SK-N-SH (cell line): ENCODE data around the gene AP3S2. TPM values are rescaled to one million over a fixed set of nuclear protein-coding genes. Genes with fewer than 3 reads are reported as not detected.

Source experiments
- CTCF ChIA-PET: fragments of 300-600, 350-600 bp; formaldehyde crosslinking; extraction: SDS; loops from one replicate; lab custom pipeline; 2021; lab: Yijun Ruan, JAX
- POLR2A ChIA-PET: fragments of 350-600 bp; sonication (Branson Sonifier 250); formaldehyde crosslinking; extraction: SDS; loops from one replicate; lab custom pipeline; 2020; ENCODE audit warnings: antibody characterized with exemption, inconsistent platforms; lab: Yijun Ruan, JAX
- DNase-seq: peaks from one replicate; pipeline ENCODE4 v3.0.0; 2012
- H2AFZ ChIP-seq: fragments of 200-600 bp; sonication (generic); 2 replicates; pipeline ENCODE4 v1.8.1; 2016; ENCODE audit warnings: antibody characterized with exemption, mild to moderate bottlenecking, low read depth
- H3F3A ChIP-seq: fragments of 200-600 bp; sonication (generic); replicated peaks from 2 replicates; pipeline ENCODE3; 2016; ENCODE audit warnings: antibody characterized with exemption, mild to moderate bottlenecking; ENCODE audit not compliant: insufficient read depth
- H3K27ac ChIP-seq, 2 experiments: fragments of 200-500 bp in 1 of 2; fragments of 200-600 bp in 1 of 2; sonication (Bioruptor generic) in 1 of 2; sonication (generic), shearing (Covaris generic) in 1 of 2; 2 replicates each; pipeline versions ENCODE4 v1.5.1 to v1.6.1; 2014 to 2016; ENCODE audit warnings: low read depth in 2 of 2, inconsistent platforms in 1 of 2, low read length in 1 of 2, mild to moderate bottlenecking in 1 of 2, mixed read lengths in 1 of 2
- H3K27me3 ChIP-seq: fragments of 200-600 bp; sonication (generic), shearing (Covaris generic); 2 replicates; pipeline ENCODE4 v1.6.1; 2016; ENCODE audit warnings: mixed run types; ENCODE audit not compliant: insufficient read depth
- H3K36me3 ChIP-seq, 2 experiments: fragments of 200-500 bp in 1 of 2; fragments of 200-600 bp in 1 of 2; sonication (Bioruptor generic) in 1 of 2; sonication (generic) in 1 of 2; replicated peaks in 1 of 2; 2 replicates each; pipeline versions ENCODE3 to v1.5.1; 2014 to 2016; ENCODE audit warnings: low read length in 1 of 2, mild to moderate bottlenecking in 1 of 2; ENCODE audit not compliant: insufficient read depth in 2 of 2, control insufficient read depth in 1 of 2
- H3K4me1 ChIP-seq, 2 experiments: fragments of 200-500 bp in 1 of 2; fragments of 200-600 bp in 1 of 2; sonication (Bioruptor generic) in 1 of 2; sonication (generic), shearing (Covaris generic) in 1 of 2; 2 replicates each; pipeline versions ENCODE4 v1.5.1 to v1.6.1; 2014 to 2016; ENCODE audit warnings: low read depth in 1 of 2, low read length in 1 of 2, mixed run types in 1 of 2; ENCODE audit not compliant: insufficient read depth in 2 of 2, control insufficient read depth in 1 of 2
- H3K4me2 ChIP-seq: fragments of 200-600 bp; sonication (generic), shearing (Covaris generic); 2 replicates; pipeline ENCODE4 v1.6.1; 2017; ENCODE audit warnings: mixed run types
- H3K4me3 ChIP-seq, 2 experiments: fragments of 200-500 bp in 1 of 2; fragments of 200-600 bp in 1 of 2; sonication (Bioruptor generic) in 1 of 2; sonication (generic), shearing (Covaris generic) in 1 of 2; 2 replicates each; pipeline versions ENCODE4 v1.5.1 to v1.8.1; 2014 to 2016; ENCODE audit warnings: low read depth in 2 of 2, inconsistent platforms in 1 of 2, low read length in 1 of 2, mild to moderate bottlenecking in 1 of 2, mixed read lengths in 1 of 2, moderate library complexity in 1 of 2
- H3K79me2 ChIP-seq: fragments of 200-600 bp; sonication (generic); 2 replicates; pipeline ENCODE4 v1.8.1; 2017; ENCODE audit warnings: mild to moderate bottlenecking; ENCODE audit not compliant: insufficient read depth
- H3K9ac ChIP-seq: fragments of 200-600 bp; sonication (generic); 2 replicates; pipeline ENCODE4 v1.6.1; 2017; ENCODE audit warnings: mixed run types
- H3K9me2 ChIP-seq: fragments of 200-600 bp; sonication (generic); 2 replicates; pipeline ENCODE4 v1.6.1; 2017; ENCODE audit warnings: mixed run types
- H3K9me3 ChIP-seq: fragments of 200-600 bp; sonication (generic); 2 replicates; pipeline ENCODE4 v1.6.1; 2017; ENCODE audit warnings: mixed run types, mild to moderate bottlenecking, moderate library complexity
- H4K20me1 ChIP-seq: fragments of 200-600 bp; sonication (generic); 2 replicates; pipeline ENCODE4 v1.6.1; 2017; ENCODE audit warnings: mild to moderate bottlenecking, mixed run types; ENCODE audit not compliant: insufficient read depth
- CTCF ChIP-seq: fragments of 200-600 bp; sonication (generic); IDR thresholded peaks from 2 replicates; pipeline ENCODE4 v1.6.1; 2017; ENCODE audit warnings: antibody characterized with exemption, mild to moderate bottlenecking, moderate library complexity
- EZH2phosphoT487 ChIP-seq: fragments of 200-600 bp; sonication (generic); IDR thresholded peaks from 2 replicates; pipeline ENCODE4 v1.6.1; 2017; ENCODE audit warnings: low read depth, mixed run types, mild to moderate bottlenecking, antibody characterized with exemption, moderate library complexity, borderline replicate concordance
- FOXJ3 ChIP-seq: sonication (generic); formaldehyde crosslinking; IDR thresholded peaks from 2 replicates; pipeline ENCODE4 v1.5.1; 2020; ENCODE audit warnings: mild to moderate bottlenecking, missing genetic modification reagents
- FOXM1 ChIP-seq: IDR thresholded peaks from 2 replicates; pipeline ENCODE4 v1.4.0; 2012; ENCODE audit warnings: low read depth, mild to moderate bottlenecking
- GABPA ChIP-seq: IDR thresholded peaks from 2 replicates; pipeline ENCODE4 v1.4.0; 2012; ENCODE audit warnings: low read depth, mild to moderate bottlenecking
- GATA2 ChIP-seq: sonication (generic); formaldehyde crosslinking; IDR thresholded peaks from 2 replicates; pipeline ENCODE4 v1.5.0; 2020; ENCODE audit warnings: mild to moderate bottlenecking, missing genetic modification reagents
- MXI1 ChIP-seq: IDR thresholded peaks from 2 replicates; pipeline ENCODE4 v1.6.1; 2012; ENCODE audit warnings: mild to moderate bottlenecking, low read depth, low read length, improper control_type of control experiment
- NRF1 ChIP-seq: IDR thresholded peaks from 2 replicates; pipeline ENCODE4 v1.6.1; 2012; ENCODE audit warnings: low read depth, mild to moderate bottlenecking, low read length
- POLR2AphosphoS5 ChIP-seq: IDR thresholded peaks from 2 replicates; pipeline ENCODE4 v1.6.1; 2012; ENCODE audit warnings: low read depth, low read length
- RXRA ChIP-seq: IDR thresholded peaks from 2 replicates; pipeline ENCODE4 v1.4.0; 2012; ENCODE audit warnings: low read depth, mild to moderate bottlenecking, borderline replicate concordance
- SIN3A ChIP-seq: IDR thresholded peaks from 2 replicates; pipeline ENCODE4 v1.6.1; 2012; ENCODE audit warnings: low read depth, mild to moderate bottlenecking, low read length, moderate library complexity, borderline replicate concordance
- SMC3 ChIP-seq: IDR thresholded peaks from 2 replicates; pipeline ENCODE4 v1.6.1; 2012; ENCODE audit warnings: low read depth, low read length, improper control_type of control experiment
- TAF1 ChIP-seq: IDR thresholded peaks from 2 replicates; pipeline ENCODE4 v1.6.1; 2012; ENCODE audit warnings: low read depth, mild to moderate bottlenecking, low read length, moderate library complexity, borderline replicate concordance
- TCF12 ChIP-seq: IDR thresholded peaks from 2 replicates; pipeline ENCODE4 v1.4.0; 2012
- WGBS: methylation state at CpG from one replicate; pipeline ENCODE4 v1.1.6; 2017; ENCODE audit warnings: low lambda C conversion rate; 5-methylcytosine and 5-hydroxymethylcytosine counted together
- polyA plus RNA-seq, 3 experiments: library from polyadenylated mRNA; depleted of rRNA; stranded (reverse); fragments of >200 nt; gene quantifications; 2 replicates each; pipeline ENCODE4 v1.2.3, GENCODE V29; 2012
- TF ChIP-seq, protein P1 (sequence below): IDR thresholded peaks from 2 replicates; pipeline ENCODE4 v1.6.1; 2012; ENCODE audit warnings: mild to moderate bottlenecking, low read depth, low read length, moderate library complexity

Gene AP3S2
- polyA plus RNA-seq, 1 of the 3 experiments (the other 2 are of a cell fraction): 11.9 TPM

DNA sequence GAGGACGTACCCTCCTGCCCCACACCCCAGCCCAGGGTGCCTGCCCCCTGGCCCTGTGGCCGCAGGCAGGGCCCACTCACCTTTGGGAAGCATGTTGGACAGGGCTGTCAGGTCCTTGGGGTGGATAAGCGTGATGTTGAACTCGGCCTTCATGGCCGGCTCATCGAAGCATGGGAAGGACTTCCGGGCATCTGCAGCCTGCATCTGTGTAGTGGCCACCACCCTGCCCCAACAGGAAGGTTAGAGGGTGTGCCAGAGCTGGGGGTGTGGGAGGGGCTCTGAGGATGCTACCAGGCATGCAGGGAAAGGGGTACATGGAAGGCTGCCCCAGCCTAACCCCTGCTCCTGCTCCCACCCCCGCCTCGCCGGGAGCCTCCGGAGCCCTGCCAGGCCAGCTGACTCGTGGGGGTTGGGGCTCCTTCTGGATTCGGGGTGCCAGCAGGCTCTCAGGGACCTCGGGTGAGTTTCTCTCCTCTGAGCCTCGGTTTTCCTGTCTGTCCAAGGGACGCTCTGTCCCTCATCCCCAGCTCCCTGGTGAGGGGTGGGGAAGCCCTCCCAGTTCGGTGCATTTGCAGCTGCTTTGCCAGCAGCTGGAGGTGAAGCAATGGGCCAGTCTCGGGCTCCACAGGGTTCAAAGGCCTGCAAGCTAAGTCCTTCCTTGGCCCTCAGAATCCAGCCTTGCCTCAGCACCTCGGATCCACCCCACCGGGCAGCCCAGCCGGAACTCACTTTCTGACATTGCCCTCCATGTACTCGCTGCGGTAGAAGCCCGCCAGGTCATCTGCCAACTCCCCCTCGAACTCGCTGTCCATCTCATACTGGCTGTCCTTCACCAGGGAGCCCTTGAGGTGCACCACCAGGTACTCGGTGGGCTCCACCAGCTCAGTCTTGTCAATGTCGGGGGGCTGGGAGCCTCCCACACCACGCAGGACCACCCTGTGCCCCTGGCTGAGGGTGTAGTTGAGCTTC is 88.3 kb downstream of the AP3S2 start:
- Histone ChIP-seq H4K20me1 (no peaks in the 10 kb centered on the region), H3K9me3 (no peaks in the 10 kb centered on the region), H3K4me1 (no peaks in the 10 kb centered on the region), H3F3A (no peaks in the 10 kb centered on the region), H3K36me3 (peaks cover 0 to 13% of the 10 kb centered on the region in 2 experiments), H3K9ac (no peak overlapping the region), H3K4me3 (no peak overlapping the region), H3K9me2 (no peaks in the 10 kb centered on the region), H3K27ac (no peak overlapping the region), H3K79me2 (no peaks in the 10 kb centered on the region), H3K4me2 (no peak overlapping the region), H2AFZ (no peak overlapping the region), H3K27me3 (no peaks in the 10 kb centered on the region)
- ChIA-PET POLR2A (no interaction called here), CTCF (interaction anchor here (0.9 to 2.3 kb wide), 2 partner anchors 45 to 69 kb away, joined by 4 to 6 read pairs; no protein-coding TSS in a partner anchor)
- DNase-seq: no peak
- 95% methylated on average over 23 of the region's 29 CpGs for WGBS
- TF ChIP-seq GABPA (no peak), TCF12 (no peak), MXI1 (no peak), GATA2 (no peak), NRF1 (no peak), FOXM1 (no peak), TAF1 (no peak)
- TF ChIP-seq, protein P1, sequence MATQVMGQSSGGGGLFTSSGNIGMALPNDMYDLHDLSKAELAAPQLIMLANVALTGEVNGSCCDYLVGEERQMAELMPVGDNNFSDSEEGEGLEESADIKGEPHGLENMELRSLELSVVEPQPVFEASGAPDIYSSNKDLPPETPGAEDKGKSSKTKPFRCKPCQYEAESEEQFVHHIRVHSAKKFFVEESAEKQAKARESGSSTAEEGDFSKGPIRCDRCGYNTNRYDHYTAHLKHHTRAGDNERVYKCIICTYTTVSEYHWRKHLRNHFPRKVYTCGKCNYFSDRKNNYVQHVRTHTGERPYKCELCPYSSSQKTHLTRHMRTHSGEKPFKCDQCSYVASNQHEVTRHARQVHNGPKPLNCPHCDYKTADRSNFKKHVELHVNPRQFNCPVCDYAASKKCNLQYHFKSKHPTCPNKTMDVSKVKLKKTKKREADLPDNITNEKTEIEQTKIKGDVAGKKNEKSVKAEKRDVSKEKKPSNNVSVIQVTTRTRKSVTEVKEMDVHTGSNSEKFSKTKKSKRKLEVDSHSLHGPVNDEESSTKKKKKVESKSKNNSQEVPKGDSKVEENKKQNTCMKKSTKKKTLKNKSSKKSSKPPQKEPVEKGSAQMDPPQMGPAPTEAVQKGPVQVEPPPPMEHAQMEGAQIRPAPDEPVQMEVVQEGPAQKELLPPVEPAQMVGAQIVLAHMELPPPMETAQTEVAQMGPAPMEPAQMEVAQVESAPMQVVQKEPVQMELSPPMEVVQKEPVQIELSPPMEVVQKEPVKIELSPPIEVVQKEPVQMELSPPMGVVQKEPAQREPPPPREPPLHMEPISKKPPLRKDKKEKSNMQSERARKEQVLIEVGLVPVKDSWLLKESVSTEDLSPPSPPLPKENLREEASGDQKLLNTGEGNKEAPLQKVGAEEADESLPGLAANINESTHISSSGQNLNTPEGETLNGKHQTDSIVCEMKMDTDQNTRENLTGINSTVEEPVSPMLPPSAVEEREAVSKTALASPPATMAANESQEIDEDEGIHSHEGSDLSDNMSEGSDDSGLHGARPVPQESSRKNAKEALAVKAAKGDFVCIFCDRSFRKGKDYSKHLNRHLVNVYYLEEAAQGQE: no peak

DNA sequence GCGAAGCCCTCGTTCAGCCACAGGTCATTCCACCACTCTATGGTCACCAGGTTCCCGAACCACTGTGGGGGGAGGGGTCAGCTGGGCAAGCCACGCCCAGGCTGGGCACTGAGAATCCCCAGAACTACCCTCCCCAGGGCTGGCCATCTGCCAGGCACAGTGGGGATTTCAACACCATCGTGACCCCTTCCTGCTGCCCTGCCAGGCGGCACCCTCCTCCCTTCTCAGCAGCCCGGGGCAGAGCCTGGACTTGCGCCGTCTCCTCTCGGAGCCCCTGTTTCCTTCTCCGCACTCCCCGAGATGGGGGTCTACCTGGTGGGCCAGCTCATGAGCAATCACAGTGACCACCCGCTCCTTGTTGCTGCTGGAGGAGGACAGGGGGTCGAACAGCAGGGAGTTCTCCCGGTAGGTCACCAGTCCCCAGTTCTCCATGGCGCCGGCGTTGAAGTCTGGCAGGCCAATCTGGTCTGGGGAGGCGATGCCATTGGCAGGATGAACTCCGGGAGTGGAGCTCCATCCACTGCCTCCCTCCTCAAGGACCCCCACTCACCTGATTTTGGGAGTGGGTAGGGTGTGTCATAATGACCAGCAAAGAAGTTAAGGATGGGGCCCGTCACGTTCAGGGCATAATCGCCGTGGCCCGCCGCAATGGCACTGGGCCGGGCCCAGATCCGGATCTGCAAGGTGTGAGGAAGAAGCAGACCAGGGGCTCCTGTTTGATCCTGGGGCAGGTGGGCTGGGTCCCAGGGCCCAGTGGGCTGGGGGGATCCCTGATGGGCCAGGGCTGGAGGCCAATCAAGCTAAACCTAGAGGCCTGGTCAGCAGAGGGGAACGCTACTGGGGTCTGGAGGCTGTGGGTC is 89.6 kb downstream of the AP3S2 start:
- no peaks in the 10 kb centered on the region for H3F3A ChIP-seq
- no peaks in the 10 kb centered on the region for H3K27me3 ChIP-seq
- H3K27ac ChIP-seq: no peak overlapping the region
- H4K20me1 ChIP-seq: no peaks in the 10 kb centered on the region
- WGBS: 89% methylated on average over 13 of the region's 29 CpGs
- no peak overlapping the region for H3K4me2 ChIP-seq
- CTCF ChIA-PET: interaction anchor here (1.5 to 1.8 kb wide), 2 partner anchors 44 to 71 kb away, joined by 5 to 10 read pairs; no protein-coding TSS in a partner anchor
- H3K36me3 ChIP-seq: peaks cover 0 to 13% of the 10 kb centered on the region in 2 experiments
- no peak overlapping the region for H2AFZ ChIP-seq
- H3K9ac ChIP-seq: no peak overlapping the region
- H3K4me3 ChIP-seq: no peak overlapping the region
- no peaks in the 10 kb centered on the region for H3K4me1 ChIP-seq
- no peaks in the 10 kb centered on the region for H3K79me2 ChIP-seq
- no peaks in the 10 kb centered on the region for H3K9me3 ChIP-seq
- H3K9me2 ChIP-seq: no peaks in the 10 kb centered on the region
- no peak for DNase-seq
- POLR2A ChIA-PET: no interaction called here
- TF ChIP-seq RXRA (no peak), FOXJ3 (no peak), POLR2AphosphoS5 (no peak), SIN3A (no peak), EZH2phosphoT487 (no peak), CTCF (no peak), GABPA (no peak), TCF12 (no peak), FOXM1 (no peak), SMC3 (no peak)
